ENCODE measurements around the gene KIAA1671.

Gene KIAA1671

DNA sequence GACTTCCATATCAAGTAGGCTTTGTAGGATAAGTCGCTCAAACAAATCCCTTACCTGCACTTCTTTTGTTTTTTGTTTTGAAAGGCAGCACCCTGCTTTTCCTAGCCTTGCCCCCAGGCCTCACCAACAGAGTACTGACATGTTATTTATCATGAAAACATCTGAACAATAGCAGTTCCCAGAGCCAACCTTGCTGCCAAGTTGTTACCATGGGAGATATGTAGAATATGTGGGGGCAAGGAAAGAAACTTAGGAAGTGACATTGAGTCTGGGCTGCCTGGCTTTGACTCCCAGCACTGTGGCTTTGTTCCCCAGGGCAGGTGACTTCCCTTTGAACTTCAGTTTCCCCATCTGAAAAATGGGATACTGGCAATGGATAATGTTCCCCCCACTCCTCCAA, 193.8 kb downstream of the KIAA1671 start:
- DNase-seq (ENCODE audit: low read depth) = no peak
- TF ChIP-seq, protein P1, sequence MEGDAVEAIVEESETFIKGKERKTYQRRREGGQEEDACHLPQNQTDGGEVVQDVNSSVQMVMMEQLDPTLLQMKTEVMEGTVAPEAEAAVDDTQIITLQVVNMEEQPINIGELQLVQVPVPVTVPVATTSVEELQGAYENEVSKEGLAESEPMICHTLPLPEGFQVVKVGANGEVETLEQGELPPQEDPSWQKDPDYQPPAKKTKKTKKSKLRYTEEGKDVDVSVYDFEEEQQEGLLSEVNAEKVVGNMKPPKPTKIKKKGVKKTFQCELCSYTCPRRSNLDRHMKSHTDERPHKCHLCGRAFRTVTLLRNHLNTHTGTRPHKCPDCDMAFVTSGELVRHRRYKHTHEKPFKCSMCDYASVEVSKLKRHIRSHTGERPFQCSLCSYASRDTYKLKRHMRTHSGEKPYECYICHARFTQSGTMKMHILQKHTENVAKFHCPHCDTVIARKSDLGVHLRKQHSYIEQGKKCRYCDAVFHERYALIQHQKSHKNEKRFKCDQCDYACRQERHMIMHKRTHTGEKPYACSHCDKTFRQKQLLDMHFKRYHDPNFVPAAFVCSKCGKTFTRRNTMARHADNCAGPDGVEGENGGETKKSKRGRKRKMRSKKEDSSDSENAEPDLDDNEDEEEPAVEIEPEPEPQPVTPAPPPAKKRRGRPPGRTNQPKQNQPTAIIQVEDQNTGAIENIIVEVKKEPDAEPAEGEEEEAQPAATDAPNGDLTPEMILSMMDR (IDR thresholded peaks at IDR 0.05; ENCODE audit: insufficient read depth, low read depth, low read length, missing control alignments) = no peak

DNA sequence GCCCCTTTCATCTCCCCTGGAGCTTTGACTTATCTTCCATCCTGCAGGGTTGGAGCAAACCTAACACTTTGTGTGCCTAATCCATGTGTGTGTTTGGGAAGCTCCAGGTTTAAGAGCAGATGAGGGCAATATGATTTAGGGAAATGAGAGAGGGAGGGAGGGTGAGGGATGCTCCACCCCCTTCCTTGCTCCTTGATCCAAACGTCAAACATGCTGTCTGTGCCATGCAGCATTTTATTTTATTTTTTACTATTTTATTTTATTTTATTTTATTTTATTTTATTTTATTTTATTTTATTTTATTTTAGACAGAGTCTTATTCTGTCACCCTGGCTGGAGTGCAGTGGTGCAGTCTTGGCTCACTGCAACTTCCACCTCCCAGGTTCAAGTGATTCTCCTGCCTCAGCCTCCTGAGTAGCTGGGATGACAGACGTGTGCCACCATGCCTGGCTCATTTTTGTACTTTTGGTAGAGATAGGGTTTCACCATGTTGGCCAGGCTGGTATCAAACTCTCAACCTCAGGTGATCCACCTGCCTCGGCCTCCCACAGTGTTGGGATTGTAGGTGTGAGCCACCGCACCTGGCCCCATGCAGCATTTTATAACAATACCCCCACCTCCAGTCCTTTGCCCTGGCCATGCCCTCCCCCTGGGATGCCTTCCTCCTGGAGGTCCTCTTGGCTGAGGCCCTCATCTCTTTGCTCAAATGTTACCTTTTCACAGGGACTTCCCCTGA, 194.6 kb downstream of the KIAA1671 start:
- H3K4me3 ChIP-seq (ENCODE audit: low read length) = no peak overlapping the region
- no peak for DNase-seq (ENCODE audit: low read depth)
- TF ChIP-seq, protein P1 (IDR thresholded peaks at IDR 0.05; ENCODE audit: insufficient read depth, low read depth, low read length, missing control alignments) = no peak

More for the DNA sequence above, 193.8 kb downstream of the KIAA1671 start:
- no peak overlapping the region for H3K4me3 ChIP-seq (ENCODE audit: low read length)

DNA sequence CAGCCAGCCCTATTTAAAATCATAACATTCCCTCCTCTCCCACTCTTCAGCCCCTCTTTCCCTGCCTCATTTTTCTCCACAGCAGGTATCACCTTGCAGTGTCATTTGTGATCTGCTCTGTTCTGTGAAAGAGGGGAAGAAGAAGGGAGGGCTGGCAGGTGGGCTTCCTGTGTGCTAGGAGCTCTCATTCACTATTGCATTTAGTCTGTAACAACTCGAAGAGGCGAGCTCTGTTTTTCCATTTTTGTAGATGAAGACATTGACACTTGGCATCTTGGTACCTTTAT, 195.1 kb downstream of the KIAA1671 start:
- DNase-seq (ENCODE audit: low read depth) = no peak
- no peak overlapping the region for H3K4me3 ChIP-seq (ENCODE audit: low read length)
- TF ChIP-seq, protein P1 (IDR thresholded peaks at IDR 0.05; ENCODE audit: insufficient read depth, low read depth, low read length, missing control alignments) = no peak

DNA sequence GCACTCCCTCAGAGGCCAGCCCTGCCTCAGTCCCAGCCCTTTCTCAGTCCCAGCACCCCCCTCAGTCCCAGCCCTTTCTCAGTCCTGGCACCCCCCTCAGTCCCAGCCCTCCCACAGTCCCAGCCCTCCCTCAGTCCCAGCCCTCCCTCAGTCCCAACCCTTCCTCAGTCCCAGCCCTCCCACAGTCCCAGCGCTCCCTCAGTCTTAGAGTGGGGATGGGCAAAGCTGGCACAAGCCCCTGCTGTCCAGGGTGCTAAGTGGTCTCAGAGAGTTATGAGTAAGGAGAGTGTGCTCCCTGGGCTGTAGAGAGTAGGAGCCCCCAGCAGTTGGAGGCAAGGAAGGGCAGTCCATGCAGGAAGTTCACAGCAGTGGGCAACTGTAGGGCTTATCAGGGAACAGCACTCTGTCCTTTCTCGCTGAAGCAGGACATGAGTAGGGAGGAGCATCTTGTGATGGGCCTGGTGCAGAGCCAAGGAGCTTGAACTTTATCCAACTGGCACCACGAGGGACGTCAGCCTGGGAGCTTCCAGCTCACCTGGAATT, 195.7 kb downstream of the KIAA1671 start:
- TF ChIP-seq, protein P1 (IDR thresholded peaks at IDR 0.05; ENCODE audit: insufficient read depth, low read depth, low read length, missing control alignments) = no peak
- H3K4me3 ChIP-seq (ENCODE audit: low read length) = no peak overlapping the region
- no peak for DNase-seq (ENCODE audit: low read depth)

DNA sequence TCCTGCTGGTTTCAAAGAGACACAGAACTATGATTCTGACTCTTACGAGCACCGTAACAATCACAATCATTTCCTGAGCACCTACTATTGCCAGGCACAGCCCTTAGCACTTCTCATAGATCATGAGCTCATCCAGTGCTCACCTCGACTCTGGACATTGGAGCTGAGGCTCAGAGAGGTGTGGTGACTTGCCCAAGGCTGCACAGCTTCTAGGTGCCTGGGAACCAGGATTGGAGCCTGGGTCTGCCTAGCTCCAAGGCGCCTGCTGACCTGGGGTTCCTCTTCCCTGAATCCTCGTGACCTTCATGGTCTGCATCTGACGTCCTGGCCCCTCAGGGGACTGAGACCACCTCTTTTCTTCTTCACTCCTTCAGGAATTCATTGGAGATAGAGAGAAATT, 196.5 kb downstream of the KIAA1671 start:
- TF ChIP-seq, protein P1 (IDR thresholded peaks at IDR 0.05; ENCODE audit: insufficient read depth, low read depth, low read length, missing control alignments) = no peak
- no peak for DNase-seq (ENCODE audit: low read depth)
- no peak overlapping the region for H3K4me3 ChIP-seq (ENCODE audit: low read length)

DNA sequence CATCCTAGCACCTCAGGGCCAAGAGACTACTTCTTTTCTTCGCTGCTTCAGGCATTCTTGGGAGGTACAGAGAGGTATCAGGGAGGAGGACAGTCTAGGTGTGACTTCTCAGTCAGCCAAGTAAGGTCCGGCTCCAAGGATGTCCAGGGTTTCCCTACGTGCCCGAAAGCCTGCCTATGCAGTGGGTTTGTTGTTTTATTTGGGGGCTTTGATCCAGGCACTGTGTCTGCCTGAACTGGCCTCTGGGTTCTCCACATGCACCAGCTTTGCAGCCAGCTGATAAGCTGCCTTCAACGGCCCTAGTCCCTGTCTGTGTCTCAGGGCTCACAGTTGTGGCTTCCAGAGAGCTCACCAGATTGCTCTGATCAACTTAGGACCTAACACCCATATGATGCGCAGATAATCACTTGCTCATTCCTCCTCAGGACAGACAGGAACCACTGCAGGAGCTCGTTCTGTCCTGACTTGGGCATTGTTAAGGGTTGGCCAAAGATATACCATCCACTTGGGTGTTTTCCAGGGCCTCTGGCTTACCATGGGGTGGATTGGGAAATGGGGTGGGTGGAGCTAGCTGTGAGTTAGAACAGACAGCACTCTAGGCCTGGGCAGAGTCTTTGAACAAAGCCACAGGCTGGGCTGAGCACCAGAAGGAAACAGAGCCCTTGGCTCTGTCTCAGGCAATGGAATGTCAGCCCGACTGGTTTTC, 201.6 kb downstream of the KIAA1671 start:
- DNase-seq (ENCODE audit: low read depth) = peak; percentile 94
- H3K4me3 ChIP-seq (ENCODE audit: low read length) = no peak overlapping the region
- TF ChIP-seq, protein P1 (IDR thresholded peaks at IDR 0.05; ENCODE audit: insufficient read depth, low read depth, low read length, missing control alignments) = no peak

All from epithelial cell of esophagus (primary cell).